Peyer's patch (tissue), 4 donors: ENCODE data around the gene PRSS57. TPM values are rescaled to one million over a fixed set of nuclear protein-coding genes. Genes with fewer than 3 reads are reported as not detected.

Source experiments
- DNase-seq, 3 donors: peaks; one replicate each; pipeline ENCODE4 v3.0.0-alpha.2; 2017 to 2019
- H3K27ac ChIP-seq, 4 donors: fragments of 200-600 bp; sonication (generic); one replicate each; pipeline ENCODE4 v1.5.1; 2016 to 2019
- H3K27me3 ChIP-seq, 2 donors: fragments of 200-600 bp; sonication (generic); one replicate each; pipeline ENCODE4 v1.5.1; 2019
- H3K36me3 ChIP-seq, 3 donors: fragments of 200-600 bp; sonication (generic); one replicate each; pipeline ENCODE4 v1.5.1; 2016 to 2019
- H3K4me1 ChIP-seq, 4 donors: fragments of 200-600 bp; sonication (generic); one replicate each; pipeline ENCODE4 v1.5.1; 2016 to 2019
- H3K4me3 ChIP-seq, 4 donors: fragments of 200-600 bp; sonication (generic); 1 replicate in 3 of 4; 2 replicates in 1 of 4; pipeline ENCODE4 v1.5.1; 2016 to 2019; ENCODE audit warnings: mild to moderate bottlenecking in 1 of 4
- H3K9me3 ChIP-seq, 4 donors: fragments of 200-600 bp; sonication (generic); one replicate each; pipeline ENCODE4 v1.5.1; 2016 to 2019; ENCODE audit warnings: mild to moderate bottlenecking in 1 of 4
- CTCF ChIP-seq, 6 experiments: fragments of 450-650 bp in 4 of 6; fragments of 200-600 bp in 2 of 6; sonication (generic) in 1 of 6; IDR thresholded peaks; one replicate each; pipeline ENCODE4 v1.5.1; 2017 to 2019; ENCODE audit warnings: antibody characterized with exemption in 6 of 6, mild to moderate bottlenecking in 3 of 6, moderate library complexity in 1 of 6
- POLR2A ChIP-seq, 2 donors: fragments of 450-650 bp; IDR thresholded peaks; one replicate each; pipeline ENCODE4 v1.5.1; 2017; ENCODE audit warnings: antibody characterized with exemption in 2 of 2, mild to moderate bottlenecking in 2 of 2, moderate library complexity in 2 of 2
- total RNA-seq, 4 donors: library from RNA; depleted of rRNA; stranded (reverse); fragments of >200 nt; gene quantifications; one replicate each; pipeline ENCODE4 v1.1.0, GENCODE V29; 2016

Gene PRSS57
- total RNA-seq, 4 donors from 2014 or later, result not detected

- no peaks in the 10 kb centered on the region for H3K27me3 ChIP-seq
- peaks cover 0 to 75% (median 0%) of the 10 kb centered on the region in 3 donors for H3K36me3 ChIP-seq
- TF ChIP-seq CTCF (IDR thresholded peaks at IDR 0.05) (no peak), POLR2A (IDR thresholded peaks at IDR 0.05) (no peak)
- H3K9me3 ChIP-seq, result no peaks in the 10 kb centered on the region
- no peaks in the 10 kb centered on the region for H3K4me1 ChIP-seq
- peak in 1 of 3 donors; percentile 37 for DNase-seq
- peak overlapping the region in 1 of 4 donors; percentile 69 for H3K27ac ChIP-seq
- H3K4me3 ChIP-seq, result no peak overlapping the region
These were observed 47.5 kb downstream of the PRSS57 start for GRCh38 chr19:647566-648284.

DNA sequence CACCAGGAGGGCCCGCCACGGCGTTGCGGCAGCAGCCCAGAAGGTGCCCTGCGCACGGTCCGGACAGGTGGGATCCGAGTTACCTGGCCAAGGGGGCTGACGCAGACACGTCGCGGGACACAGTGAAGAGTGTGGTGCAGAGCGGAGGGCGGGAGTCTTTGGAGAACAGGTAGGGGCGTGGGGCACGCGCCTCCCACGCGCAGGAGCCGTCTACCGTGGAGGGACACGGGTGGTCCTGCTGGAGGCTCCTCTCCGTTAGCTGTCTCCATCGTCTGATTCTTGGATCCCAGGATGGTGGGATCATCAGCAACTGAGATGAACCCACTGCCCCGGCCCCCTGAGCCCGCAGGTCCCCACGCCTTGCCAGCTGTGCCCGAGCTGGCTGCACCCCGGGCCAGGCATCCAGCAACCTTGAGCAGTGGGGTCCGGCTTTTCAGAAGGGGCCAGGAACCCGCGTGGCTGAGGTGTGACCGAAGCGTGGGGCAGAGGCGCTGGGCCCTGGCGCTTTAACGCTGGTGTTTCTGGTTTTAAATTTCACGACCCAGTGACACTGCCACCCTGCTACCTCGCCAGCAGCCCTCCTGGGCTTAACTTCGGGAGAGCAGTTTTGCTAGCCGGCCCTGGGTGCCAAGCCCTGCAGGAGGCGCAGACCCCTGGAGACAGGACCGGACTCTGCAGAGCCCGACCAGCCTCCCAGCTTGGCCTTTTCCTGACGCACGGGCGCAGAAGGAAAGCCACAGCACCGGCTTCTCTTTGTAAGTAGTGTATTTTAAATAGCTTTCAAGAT, 48.3 kb downstream of the PRSS57 start:
- TF ChIP-seq POLR2A (IDR thresholded peaks at IDR 0.05), result no peak
- no peak for TF ChIP-seq CTCF (IDR thresholded peaks at IDR 0.05)
- DNase-seq, result no peak
- no peaks in the 10 kb centered on the region for H3K4me1 ChIP-seq
- H3K27me3 ChIP-seq, result no peaks in the 10 kb centered on the region
- no peak overlapping the region for H3K4me3 ChIP-seq
- H3K9me3 ChIP-seq, result no peaks in the 10 kb centered on the region
- peaks cover 0 to 68% (median 0%) of the 10 kb centered on the region in 3 donors for H3K36me3 ChIP-seq
- no peak overlapping the region for H3K27ac ChIP-seq

- Histone ChIP-seq H3K9me3 (no peaks in the 10 kb centered on the region), H3K27ac (no peak overlapping the region), H3K36me3 (peaks cover 0 to 59% (median 0%) of the 10 kb centered on the region in 3 donors), H3K27me3 (no peaks in the 10 kb centered on the region), H3K4me3 (no peak overlapping the region), H3K4me1 (no peaks in the 10 kb centered on the region)
- TF ChIP-seq CTCF (IDR thresholded peaks at IDR 0.05) (no peak), POLR2A (IDR thresholded peaks at IDR 0.05) (no peak)
- no peak for DNase-seq
These were observed 49.1 kb downstream of the PRSS57 start for GRCh38 chr19:645912-646778.

- H3K4me3 ChIP-seq, result no peak overlapping the region
- no peak for TF ChIP-seq CTCF (IDR thresholded peaks at IDR 0.05)
- TF ChIP-seq POLR2A (IDR thresholded peaks at IDR 0.05), result no peak
- H3K27me3 ChIP-seq, result no peaks in the 10 kb centered on the region
- no peaks in the 10 kb centered on the region for H3K9me3 ChIP-seq
- no peak overlapping the region for H3K27ac ChIP-seq
- H3K36me3 ChIP-seq, result peaks cover 0 to 48% (median 0%) of the 10 kb centered on the region in 3 donors
- no peak for DNase-seq
- peaks cover 0 to 7% (median 0%) of the 10 kb centered on the region in 4 donors for H3K4me1 ChIP-seq
These were observed 50.5 kb downstream of the PRSS57 start for GRCh38 chr19:644789-645188.

GRCh38 chr19:644363-644762, 50.9 kb downstream of the PRSS57 start:
- no peaks in the 10 kb centered on the region for H3K9me3 ChIP-seq
- H3K36me3 ChIP-seq, result peaks cover 0 to 44% (median 0%) of the 10 kb centered on the region in 3 donors
- peaks cover 0 to 11% (median under 1%) of the 10 kb centered on the region in 4 donors for H3K4me1 ChIP-seq
- H3K4me3 ChIP-seq, result no peak overlapping the region
- no peak overlapping the region for H3K27ac ChIP-seq
- DNase-seq, result no peak
- TF ChIP-seq CTCF (IDR thresholded peaks at IDR 0.05), result no peak
- TF ChIP-seq POLR2A (IDR thresholded peaks at IDR 0.05), result no peak
- no peaks in the 10 kb centered on the region for H3K27me3 ChIP-seq
